Left lung (tissue), 10 donors: ENCODE results near the gene CFAP97D2. TPM values are rescaled to one million over a fixed set of nuclear protein-coding genes. Genes with fewer than 3 reads are reported as not detected.

Experiments
- ATAC-seq: fragments of 200-7000 bp; cut with Tn5 transposase; one replicate; pipeline ENCODE4 v1.9.1; 2020; ENCODE audit warnings: moderate library complexity
- DNase-seq, 4 donors: peaks; one replicate each; pipeline ENCODE4 v3.0.0-alpha.2; 2013 to 2020
- H3K27ac ChIP-seq, 2 donors: fragments of 200-600 bp; sonication (generic) in 1 of 2; one replicate each; pipeline versions ENCODE4 v1.5.0 to v1.8.0; 2020 to 2021
- H3K27me3 ChIP-seq, 2 donors: fragments of 200-600 bp; sonication (generic) in 1 of 2; one replicate each; pipeline versions ENCODE4 v1.5.0 to v1.8.0; 2020 to 2021
- H3K36me3 ChIP-seq, 2 donors: fragments of 200-600 bp; sonication (generic) in 1 of 2; one replicate each; pipeline versions ENCODE4 v1.5.0 to v1.8.0; 2020 to 2021
- H3K4me1 ChIP-seq, 2 donors: fragments of 200-600 bp; one replicate each; pipeline ENCODE4 v1.8.0; 2021
- H3K4me3 ChIP-seq, 2 donors: fragments of 200-600 bp; sonication (generic) in 1 of 2; one replicate each; pipeline versions ENCODE4 v1.5.0 to v1.8.0; 2020 to 2021; ENCODE audit warnings: mild to moderate bottlenecking in 1 of 2
- H3K9me3 ChIP-seq, 2 donors: fragments of 200-600 bp; sonication (generic) in 1 of 2; one replicate each; pipeline versions ENCODE4 v1.5.0 to v1.8.0; 2020 to 2021
- CTCF ChIP-seq, 2 donors: fragments of 200-600 bp; sonication (generic) in 1 of 2; IDR thresholded peaks; one replicate each; pipeline versions ENCODE4 v1.5.0 to v1.8.0; 2021; ENCODE audit warnings: antibody characterized with exemption in 2 of 2
- intact Hi-C, 2 donors: fragments of 100-400 bp; cut with DNase I; formaldehyde crosslinking; loops; one replicate each; pipeline versions ENCODE4 v1.11.2 to v1.14.2; 2022
- polyA plus RNA-seq, 6 donors: library from polyadenylated mRNA; unstranded; fragments of 120-200 nt; gene quantifications; one replicate each; pipeline ENCODE4 v1.2.1, GENCODE V29; 2013; ENCODE audit not compliant: insufficient read length in 6 of 6
- total RNA-seq, 2 donors: library from RNA; stranded (reverse); fragmentation: NEBNext Ultra II Directional; extraction: Animal tissue kit (Norgen Biotek cat#: 25700); gene quantifications; one replicate each; pipeline ENCODE4 v1.2.1, GENCODE V29; 2021
- donor health status: DM: no; HTN: yes; CAD: no.
- donor health status: DM: no; HTN: no; CAD: no.

Gene CFAP97D2
- total and polyA plus RNA-seq, 8 donors: 0.23 to 2.1 (median 1.0) TPM; not detected in 1

GRCh38 chr13:114203536-114203935 is 24.5 kb downstream of the CFAP97D2 start:
- Histone ChIP-seq H3K36me3 (no peaks in the 10 kb centered on the region), H3K9me3 (peaks cover 0 to 4% of the 10 kb centered on the region in 2 donors), H3K27me3 (peaks cover 0 to 15% of the 10 kb centered on the region in 2 donors), H3K4me1 (no peaks in the 10 kb centered on the region), H3K4me3 (no peak overlapping the region), H3K27ac (no peak overlapping the region)
- TF ChIP-seq CTCF (IDR thresholded peaks at IDR 0.05): no peak
- intact Hi-C loops: no loop called here
- ATAC-seq (no peak), DNase-seq (no peak)

GRCh38 chr13:114204894-114205293 is 25.8 kb downstream of the CFAP97D2 start:
- Histone ChIP-seq H3K27ac (no peak overlapping the region), H3K4me1 (no peaks in the 10 kb centered on the region), H3K36me3 (no peaks in the 10 kb centered on the region), H3K27me3 (peaks cover 0 to 14% of the 10 kb centered on the region in 2 donors), H3K4me3 (no peak overlapping the region), H3K9me3 (peaks cover 0 to 3% of the 10 kb centered on the region in 2 donors)
- ATAC-seq: no peak
- TF ChIP-seq CTCF (IDR thresholded peaks at IDR 0.05): no peak
- intact Hi-C loops: no loop called here
- DNase-seq: no peak

GRCh38 chr13:114208134-114208533 is 29.1 kb downstream of the CFAP97D2 start:
- ATAC-seq (no peak), DNase-seq (no peak)
- no peaks in the 10 kb centered on the region for H3K36me3 ChIP-seq
- peaks cover 5 to 24% of the 10 kb centered on the region in 2 donors for H3K27me3 ChIP-seq
- no peak overlapping the region for H3K27ac ChIP-seq
- H3K9me3 ChIP-seq: no peaks in the 10 kb centered on the region
- no peaks in the 10 kb centered on the region for H3K4me1 ChIP-seq
- intact Hi-C loops: no loop called here
- no peak for TF ChIP-seq CTCF (IDR thresholded peaks at IDR 0.05)
- H3K4me3 ChIP-seq: no peak overlapping the region

GRCh38 chr13:114211446-114212157 is 32.5 kb downstream of the CFAP97D2 start:
- no peak overlapping the region for H3K4me3 ChIP-seq
- no peaks in the 10 kb centered on the region for H3K4me1 ChIP-seq
- no peaks in the 10 kb centered on the region for H3K9me3 ChIP-seq
- intact Hi-C loops: no loop called here
- no peak for ATAC-seq
- peaks cover 5 to 37% of the 10 kb centered on the region in 2 donors for H3K27me3 ChIP-seq
- no peaks in the 10 kb centered on the region for H3K36me3 ChIP-seq
- peak in 1 of 4 donors; percentile 74 for DNase-seq
- no peak overlapping the region for H3K27ac ChIP-seq
- no peak for TF ChIP-seq CTCF (IDR thresholded peaks at IDR 0.05)

- DNase-seq (no peak), ATAC-seq (no peak)
- Histone ChIP-seq H3K36me3 (no peaks in the 10 kb centered on the region), H3K27ac (no peak overlapping the region), H3K4me1 (no peaks in the 10 kb centered on the region), H3K27me3 (peaks cover 5 to 37% of the 10 kb centered on the region in 2 donors), H3K9me3 (no peaks in the 10 kb centered on the region), H3K4me3 (no peak overlapping the region)
- TF ChIP-seq CTCF (IDR thresholded peaks at IDR 0.05): no peak
- intact Hi-C loops: no loop called here
Measured at GRCh38 chr13:114212158-114212495, 33.1 kb downstream of the CFAP97D2 start.
